Neural crest cell (in vitro differentiated cells): Measurements from ENCODE around the gene LAMC3. TPM values are rescaled to one million over a fixed set of nuclear protein-coding genes. Genes with fewer than 3 reads are reported as not detected.

Experiments
- DNase-seq: peaks from one replicate; pipeline ENCODE4 v3.0.0; 2021; ENCODE audit warnings: low read depth, mixed read lengths, low spot score
- H3K27ac Mint-ChIP-seq: one replicate; pipeline ENCODE4 v1.8.0; 2021; ENCODE audit warnings: mild to moderate bottlenecking, mixed read lengths; ENCODE audit not compliant: unreplicated experiment
- H3K27me3 Mint-ChIP-seq: 2 replicates; pipeline ENCODE4 v1.8.0; 2021; ENCODE audit warnings: low read depth, mild to moderate bottlenecking, mixed read lengths
- H3K36me3 Mint-ChIP-seq: 2 replicates; pipeline ENCODE4 v1.8.0; 2021; ENCODE audit warnings: low read depth, mild to moderate bottlenecking, mixed read lengths
- H3K4me1 Mint-ChIP-seq: 2 replicates; pipeline ENCODE4 v1.8.0; 2021; ENCODE audit warnings: mixed read lengths
- H3K4me3 Mint-ChIP-seq: one replicate; pipeline ENCODE4 v1.8.0; 2021; ENCODE audit warnings: mild to moderate bottlenecking, mixed read lengths
- H3K9me3 Mint-ChIP-seq: 2 replicates; pipeline ENCODE4 v1.8.0; 2021; ENCODE audit warnings: mixed read lengths
- CTCF ChIP-seq: fragments of 200-600 bp; sonication (generic); conservative IDR thresholded peaks from 2 replicates; pipeline ENCODE4 v1.5.0; 2021; ENCODE audit warnings: antibody characterized with exemption, mild to moderate bottlenecking
- total RNA-seq: library from RNA; stranded (reverse); gene quantifications from 2 replicates; pipeline ENCODE4 v1.2.1, GENCODE V29; 2021

The LAMC3 gene
- total RNA-seq, 1 donor from 2014 or later, result 4.0 TPM

- peaks cover 9% of the 10 kb centered on the region for H3K27me3 Mint-ChIP-seq
- H3K36me3 Mint-ChIP-seq, result no peaks in the 10 kb centered on the region
- H3K4me3 Mint-ChIP-seq, result peak overlapping the region; percentile 87
- H3K27ac Mint-ChIP-seq, result peak overlapping the region; percentile 68
- TF ChIP-seq CTCF, result no peak
- no peak for DNase-seq
- no peaks in the 10 kb centered on the region for H3K9me3 Mint-ChIP-seq
- peaks cover 28% of the 10 kb centered on the region for H3K4me1 Mint-ChIP-seq
These were observed 86.8 kb downstream of the LAMC3 start for GRCh38 chr9:131095666-131096268.

- H3K27me3 Mint-ChIP-seq, result peaks cover 9% of the 10 kb centered on the region
- H3K4me1 Mint-ChIP-seq, result peaks cover 28% of the 10 kb centered on the region
- H3K9me3 Mint-ChIP-seq, result no peaks in the 10 kb centered on the region
- peak; percentile 53 for TF ChIP-seq CTCF
- H3K27ac Mint-ChIP-seq, result peak within 1 kb of the TSS; percentile 68
- no peaks in the 10 kb centered on the region for H3K36me3 Mint-ChIP-seq
- DNase-seq, result peak; percentile 81
- peak within 1 kb of the TSS; percentile 88 for H3K4me3 Mint-ChIP-seq
These were observed 87.5 kb downstream of the LAMC3 start, which contains the start of gene AIF1L for GRCh38 chr9:131096269-131097125. TSS of gene AIF1L (plus strand) at chr9:131096531. CDS start at chr9:131096630, 99 bp downstream.

GRCh38 chr9:131097126-131097947 is 88.4 kb downstream of the LAMC3 start:
- Mint-ChIP-seq H3K36me3 (no peaks in the 10 kb centered on the region), H3K27me3 (peaks cover 9% of the 10 kb centered on the region), H3K4me1 (peaks cover 28% of the 10 kb centered on the region), H3K27ac (peak overlapping the region; percentile 43), H3K4me3 (peak overlapping the region; percentile 88), H3K9me3 (no peaks in the 10 kb centered on the region)
- TF ChIP-seq CTCF, result no peak
- no peak for DNase-seq

GRCh38 chr9:131097948-131098278 is 88.9 kb downstream of the LAMC3 start:
- no peak for DNase-seq
- peak overlapping the region; percentile 88 for H3K4me3 Mint-ChIP-seq
- peaks cover 28% of the 10 kb centered on the region for H3K4me1 Mint-ChIP-seq
- H3K36me3 Mint-ChIP-seq, result no peaks in the 10 kb centered on the region
- H3K27me3 Mint-ChIP-seq, result peaks cover 9% of the 10 kb centered on the region
- no peak for TF ChIP-seq CTCF
- no peak overlapping the region for H3K27ac Mint-ChIP-seq
- no peaks in the 10 kb centered on the region for H3K9me3 Mint-ChIP-seq

- Mint-ChIP-seq H3K27ac (no peak overlapping the region), H3K27me3 (peaks cover 9% of the 10 kb centered on the region), H3K4me3 (peak overlapping the region; percentile 88), H3K36me3 (no peaks in the 10 kb centered on the region), H3K9me3 (no peaks in the 10 kb centered on the region), H3K4me1 (peaks cover 31% of the 10 kb centered on the region)
- no peak for DNase-seq
- TF ChIP-seq CTCF, result no peak
These were observed 89.6 kb downstream of the LAMC3 start for GRCh38 chr9:131098391-131099101.
